Lower lobe of right lung (tissue), 2 donors: ENCODE results near the gene TBC1D17. TPM values are rescaled to one million over a fixed set of nuclear protein-coding genes. Genes with fewer than 3 reads are reported as not detected.
A peak's percentile ranks its signal among the peaks of the same experiment; 100 is the strongest.

Experiments used
- ATAC-seq, 2 donors: fragments of 200-7000 bp; cut with Tn5 transposase; one replicate each; pipeline ENCODE4 v1.9.1; 2020 to 2022; ENCODE audit warnings: mild to moderate bottlenecking in 2 of 2, moderate library complexity in 2 of 2
- DNase-seq: peaks from one replicate; pipeline ENCODE4 v3.0.0-alpha.2; 2020
- H3K27ac ChIP-seq: fragments of 200-600 bp; one replicate; pipeline ENCODE4 v1.8.0; 2022
- H3K27me3 ChIP-seq: fragments of 200-600 bp; one replicate; pipeline ENCODE4 v1.8.0; 2022; ENCODE audit warnings: low read depth
- H3K36me3 ChIP-seq: fragments of 200-600 bp; one replicate; pipeline ENCODE4 v1.8.0; 2022; ENCODE audit warnings: mild to moderate bottlenecking
- H3K4me1 ChIP-seq: fragments of 200-600 bp; one replicate; pipeline ENCODE4 v1.8.0; 2022
- H3K4me3 ChIP-seq: fragments of 200-600 bp; one replicate; pipeline ENCODE4 v1.8.0; 2022; ENCODE audit warnings: mild to moderate bottlenecking
- H3K9me3 ChIP-seq: fragments of 200-600 bp; one replicate; pipeline ENCODE4 v1.8.0; 2022
- intact Hi-C: fragments of 100-400 bp; cut with DNase I; formaldehyde crosslinking; loops from one replicate; pipeline ENCODE4 v1.11.0; 2022
- total RNA-seq: library from RNA; stranded (reverse); fragmentation: NEBNext Ultra II Directional; extraction: Animal tissue kit (Norgen Biotek cat#: 25700); gene quantifications from one replicate; pipeline ENCODE4 v1.2.1, GENCODE V29; 2021
- TF ChIP-seq, protein P1 (sequence below): fragments of 200-600 bp; IDR thresholded peaks from one replicate; pipeline ENCODE4 v1.8.0; 2022; ENCODE audit warnings: antibody characterized with exemption, mild to moderate bottlenecking
- donor health status: DM: no; HTN: yes; CAD: no; lungs with severe emphysema.

The TBC1D17 gene
- total RNA-seq, 1 donor from 2014 or later, result 53.1 TPM

DNA sequence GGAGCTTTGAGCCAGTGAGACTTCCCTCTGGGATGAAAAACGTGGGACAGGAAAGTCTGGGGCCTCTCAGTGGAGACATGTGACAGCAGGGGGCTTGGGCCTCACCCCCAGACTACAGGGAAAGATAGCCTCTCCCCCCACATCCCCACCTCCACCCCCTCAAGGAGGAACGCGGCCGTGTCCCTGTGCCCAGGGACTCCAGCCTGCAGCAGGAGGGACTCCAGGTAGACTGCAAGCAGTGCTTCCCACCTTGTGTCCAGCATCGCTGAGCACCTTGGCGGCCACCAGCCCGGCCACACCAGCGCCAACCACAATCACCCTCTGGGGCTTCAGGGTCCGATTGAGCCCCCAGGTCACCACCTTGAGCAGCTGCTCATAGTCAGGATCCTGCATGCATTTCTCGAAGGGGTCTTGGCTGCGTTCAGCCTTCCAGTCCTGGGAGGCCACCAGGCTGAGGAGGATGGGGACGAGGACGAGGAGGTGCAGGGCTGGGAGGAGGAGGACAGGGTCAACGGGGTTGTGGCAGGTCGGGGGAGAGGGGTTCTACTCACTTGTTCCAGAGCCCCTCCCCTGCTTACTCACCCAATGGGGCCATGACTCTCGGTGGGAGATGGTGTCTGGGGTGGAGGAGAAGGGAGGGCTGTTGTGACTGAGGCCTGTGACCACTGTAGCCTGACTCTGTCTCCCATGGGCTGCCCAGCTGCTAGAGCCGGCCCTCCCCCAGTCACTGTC, 18.2 kb downstream of the TBC1D17 start:
- no peaks in the 10 kb centered on the region for H3K9me3 ChIP-seq
- ATAC-seq, result no peak
- TF ChIP-seq, protein P1, sequence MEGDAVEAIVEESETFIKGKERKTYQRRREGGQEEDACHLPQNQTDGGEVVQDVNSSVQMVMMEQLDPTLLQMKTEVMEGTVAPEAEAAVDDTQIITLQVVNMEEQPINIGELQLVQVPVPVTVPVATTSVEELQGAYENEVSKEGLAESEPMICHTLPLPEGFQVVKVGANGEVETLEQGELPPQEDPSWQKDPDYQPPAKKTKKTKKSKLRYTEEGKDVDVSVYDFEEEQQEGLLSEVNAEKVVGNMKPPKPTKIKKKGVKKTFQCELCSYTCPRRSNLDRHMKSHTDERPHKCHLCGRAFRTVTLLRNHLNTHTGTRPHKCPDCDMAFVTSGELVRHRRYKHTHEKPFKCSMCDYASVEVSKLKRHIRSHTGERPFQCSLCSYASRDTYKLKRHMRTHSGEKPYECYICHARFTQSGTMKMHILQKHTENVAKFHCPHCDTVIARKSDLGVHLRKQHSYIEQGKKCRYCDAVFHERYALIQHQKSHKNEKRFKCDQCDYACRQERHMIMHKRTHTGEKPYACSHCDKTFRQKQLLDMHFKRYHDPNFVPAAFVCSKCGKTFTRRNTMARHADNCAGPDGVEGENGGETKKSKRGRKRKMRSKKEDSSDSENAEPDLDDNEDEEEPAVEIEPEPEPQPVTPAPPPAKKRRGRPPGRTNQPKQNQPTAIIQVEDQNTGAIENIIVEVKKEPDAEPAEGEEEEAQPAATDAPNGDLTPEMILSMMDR, result no peak
- H3K27me3 ChIP-seq, result no peaks in the 10 kb centered on the region
- no peaks in the 10 kb centered on the region for H3K36me3 ChIP-seq
- H3K4me3 ChIP-seq, result no peak overlapping the region
- intact Hi-C loops, result no loop called here
- peaks cover 27% of the 10 kb centered on the region for H3K4me1 ChIP-seq
- H3K27ac ChIP-seq, result no peak overlapping the region
- no peak for DNase-seq

DNA sequence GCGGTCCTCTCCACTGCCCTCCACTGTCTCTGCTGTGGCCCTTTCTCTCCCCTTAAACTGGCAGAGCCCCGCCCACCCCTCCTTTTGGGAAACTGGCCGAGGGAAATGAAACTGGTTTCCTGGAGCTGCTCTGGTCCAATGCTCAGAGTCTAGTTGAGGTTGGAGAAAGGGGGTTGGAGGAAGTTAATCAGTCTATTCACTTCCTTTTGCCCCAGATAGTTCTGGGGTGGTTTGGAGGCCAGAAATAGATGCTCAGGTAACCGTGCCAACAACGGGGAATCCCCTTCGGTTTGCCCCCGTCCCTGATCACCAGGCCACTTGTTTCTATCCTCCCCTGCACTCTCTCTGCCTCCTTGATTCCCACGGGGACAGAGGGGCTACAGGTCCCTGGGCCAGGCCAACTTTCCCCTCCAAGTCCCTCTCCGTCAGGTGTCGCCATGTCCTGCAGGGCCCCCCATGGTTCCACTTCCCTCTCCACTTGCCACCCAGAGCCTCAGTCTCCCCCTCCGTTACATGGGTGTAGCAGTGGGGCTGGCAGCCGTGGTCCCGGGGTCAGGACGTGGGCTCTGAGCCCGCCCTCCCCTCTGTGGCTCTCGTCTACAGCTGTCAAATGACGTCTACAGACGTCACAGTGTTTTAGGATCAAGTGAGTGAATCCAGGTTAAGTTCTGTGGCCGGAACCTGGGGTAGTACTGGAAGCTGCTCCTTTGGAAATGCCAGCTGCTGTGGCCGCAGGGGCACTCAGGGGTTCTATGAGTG, 19.5 kb downstream of the TBC1D17 start, which contains the start of gene IL4I1:
TSS of gene IL4I1 (minus strand) at position 25 of the 759 bp plus-strand sequence. CDS start 727 bp downstream, outside the sequence.
- TF ChIP-seq, protein P1, result no peak
- no peak for DNase-seq
- H3K4me1 ChIP-seq, result peaks cover 27% of the 10 kb centered on the region
- H3K27ac ChIP-seq, result peak within 1 kb of the TSS; percentile 64
- intact Hi-C loops, result no loop called here
- H3K9me3 ChIP-seq, result no peaks in the 10 kb centered on the region
- peak within 1 kb of the TSS; percentile 7 for H3K4me3 ChIP-seq
- H3K36me3 ChIP-seq, result no peaks in the 10 kb centered on the region
- peak; percentile 65 to 67 for ATAC-seq
- no peaks in the 10 kb centered on the region for H3K27me3 ChIP-seq

DNA sequence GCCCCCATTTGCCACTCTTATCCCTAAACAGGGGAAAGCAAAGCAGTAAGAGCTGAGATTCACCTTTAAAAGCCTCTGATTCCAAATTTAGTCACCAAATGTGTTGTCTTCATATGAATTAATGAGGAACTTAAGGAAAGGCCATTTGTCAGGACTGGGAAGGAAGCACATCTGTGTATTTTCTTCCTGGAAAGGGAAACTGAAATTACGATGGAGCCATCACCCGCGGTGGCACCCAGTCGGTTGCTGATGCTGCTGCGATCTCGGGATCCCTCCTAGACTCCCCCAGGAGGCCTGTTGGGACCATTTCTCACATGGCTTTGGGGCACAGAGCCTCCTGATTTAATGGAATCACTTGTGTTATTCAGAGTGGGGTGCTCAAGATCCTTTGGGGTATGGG, 26.6 kb downstream of the TBC1D17 start:
- intact Hi-C loops, result no loop called here
- Histone ChIP-seq H3K27me3 (no peaks in the 10 kb centered on the region), H3K4me3 (peak overlapping the region; percentile 5), H3K9me3 (no peaks in the 10 kb centered on the region), H3K36me3 (peaks cover 35% of the 10 kb centered on the region), H3K4me1 (no peaks in the 10 kb centered on the region), H3K27ac (no peak overlapping the region)
- ATAC-seq (no peak), DNase-seq (no peak)
- TF ChIP-seq, protein P1, result no peak

DNA sequence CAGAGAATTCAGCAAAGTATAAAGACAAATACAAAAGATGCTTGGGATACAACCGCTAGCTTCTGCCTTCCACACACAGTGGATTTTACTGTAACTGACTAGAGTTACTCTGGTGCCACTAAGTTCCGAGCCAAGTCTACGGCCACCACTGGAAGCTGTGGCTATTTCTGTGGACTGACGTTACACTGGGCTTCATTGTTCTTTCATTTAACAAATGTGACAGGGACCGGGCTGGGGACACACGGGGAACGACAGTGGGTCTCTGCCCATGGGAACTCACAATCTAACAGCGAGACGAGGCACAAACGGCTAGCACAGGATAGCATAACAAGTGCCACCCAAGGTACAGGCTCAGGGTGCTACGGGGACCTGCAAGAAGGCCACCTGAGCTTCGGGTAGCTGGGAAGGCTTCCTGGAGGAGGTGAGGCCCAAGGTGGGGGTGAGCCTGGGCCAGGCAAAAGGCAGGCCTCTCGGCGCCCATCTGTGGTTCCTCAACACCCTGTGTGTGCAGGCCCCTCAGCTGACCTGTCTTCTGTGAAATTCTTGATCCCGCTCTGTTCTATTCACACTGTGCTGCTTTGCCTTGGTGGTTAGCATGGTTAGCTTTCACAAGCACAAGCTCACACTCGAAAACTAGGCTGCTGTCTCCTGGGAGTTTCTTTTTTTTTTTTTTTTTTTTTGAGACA, 29.5 kb downstream of the TBC1D17 start:
- no peak for DNase-seq
- Histone ChIP-seq H3K27ac (no peak overlapping the region), H3K36me3 (peaks cover 42% of the 10 kb centered on the region), H3K4me1 (peaks cover 13% of the 10 kb centered on the region), H3K9me3 (no peaks in the 10 kb centered on the region), H3K4me3 (no peak overlapping the region), H3K27me3 (no peaks in the 10 kb centered on the region)
- TF ChIP-seq, protein P1, result no peak
- ATAC-seq, result no peak
- intact Hi-C loops, result no loop called here

DNA sequence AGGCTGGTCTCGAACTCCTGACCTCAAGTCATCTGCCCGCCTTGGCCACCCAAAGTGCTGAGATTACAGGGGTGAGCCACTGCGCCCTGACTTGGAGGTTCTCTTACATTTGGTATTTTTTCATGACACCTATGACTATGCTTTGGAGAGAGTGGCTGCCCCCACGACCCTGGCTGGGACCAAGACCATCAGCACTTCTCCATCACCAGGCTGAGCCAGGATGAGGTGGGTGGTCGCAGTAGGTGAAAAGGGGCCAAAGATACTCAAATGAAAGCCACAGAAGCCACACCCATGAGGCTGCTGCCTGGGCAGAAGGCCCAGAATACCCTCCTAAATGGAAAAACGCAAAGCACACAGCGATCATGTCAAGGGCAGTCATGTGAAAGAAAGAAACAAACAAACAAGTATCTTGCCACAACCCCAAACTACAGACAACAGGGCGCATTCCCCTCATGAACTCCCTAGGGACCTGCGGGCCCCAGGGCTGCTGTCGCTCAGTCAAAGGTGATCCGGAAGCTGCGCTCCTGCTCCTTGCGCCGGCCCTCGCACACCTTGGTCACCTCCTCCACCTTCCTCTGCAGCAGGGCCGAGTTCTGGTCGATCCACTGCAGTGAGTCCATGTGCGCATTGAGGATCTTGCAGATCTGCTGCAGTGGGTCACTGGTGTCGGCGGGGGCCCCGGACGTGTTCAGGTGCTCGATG, 30.4 kb downstream of the TBC1D17 start:
- H3K9me3 ChIP-seq, result no peaks in the 10 kb centered on the region
- no peak overlapping the region for H3K27ac ChIP-seq
- intact Hi-C loops, result no loop called here
- TF ChIP-seq, protein P1, result no peak
- no peak overlapping the region for H3K4me3 ChIP-seq
- ATAC-seq (no peak), DNase-seq (no peak)
- H3K36me3 ChIP-seq, result peaks cover 46% of the 10 kb centered on the region
- H3K27me3 ChIP-seq, result no peaks in the 10 kb centered on the region
- H3K4me1 ChIP-seq, result peaks cover 15% of the 10 kb centered on the region
